Putamen (tissue), 1 donor: ENCODE data around the gene CCDC30.

Experiments
- DNase-seq: peaks from one replicate; pipeline ENCODE4 v3.0.0-alpha.2; 2016; ENCODE audit warnings: low spot score

The CCDC30 gene

GRCh38 chr1:42691157-42691498 is 228.0 kb downstream of the CCDC30 start:
- DNase-seq: no peak

- no peak for DNase-seq
These were observed 229.4 kb downstream of the CCDC30 start for GRCh38 chr1:42692461-42692860.

GRCh38 chr1:42692911-42693310 is 229.8 kb downstream of the CCDC30 start:
- no peak for DNase-seq

GRCh38 chr1:42698081-42698813 is 235.2 kb downstream of the CCDC30 start:
- no peak for DNase-seq

GRCh38 chr1:42700006-42700405 is 236.9 kb downstream of the CCDC30 start:
- no peak for DNase-seq

- DNase-seq: no peak
These were observed 240.9 kb downstream of the CCDC30 start for GRCh38 chr1:42703888-42704464.
